IMR-90 (cell line): ENCODE measurements around the gene ZDHHC21. TPM values are rescaled to one million over a fixed set of nuclear protein-coding genes. Genes with fewer than 3 reads are reported as not detected.
"Not testable (repeated sequence)": the region's sequence is repeated elsewhere in the genome, so short reads cannot be mapped to it uniquely, and the experiment has no call there.

Experiments
- ATAC-seq: fragments of 200-7000 bp; cut with Tn5 transposase; 2 replicates; pipeline ENCODE4 v1.9.1; 2020; ENCODE audit warnings: low read depth, mild to moderate bottlenecking, moderate library complexity
- BruUV-seq: library from RNA; stranded (reverse); fragments of 400-500 nt; replicated peaks from 2 replicates; lab custom pipeline; 2021; lab: Mats Ljungman, UMichigan
- CTCF ChIA-PET: fragments of 300-600 bp; formaldehyde crosslinking; extraction: SDS; loops from one replicate; lab custom pipeline; 2021; ENCODE audit warnings: antibody characterized with exemption; lab: Yijun Ruan, JAX
- POLR2A ChIA-PET: fragments of 300-600 bp; sonication (Branson Sonifier 250); formaldehyde crosslinking; loops from one replicate; lab custom pipeline; 2022; ENCODE audit warnings: antibody characterized with exemption; ENCODE audit not compliant: unreplicated experiment; lab: Charles Lee
- DNase-seq: peaks from one replicate; pipeline ENCODE4 v3.0.0; 2013
- H2AFZ ChIP-seq: replicated peaks from 2 replicates; pipeline ENCODE3; 2013; ENCODE audit warnings: low read length, mild to moderate bottlenecking; ENCODE audit not compliant: poor library complexity
- H2AK5ac ChIP-seq: 2 replicates; pipeline ENCODE4 v1.6.1; 2013; ENCODE audit warnings: low read depth, low read length, inconsistent platforms
- H2AK9ac ChIP-seq: replicated peaks from 2 replicates; pipeline ENCODE3; 2013; ENCODE audit warnings: mild to moderate bottlenecking, low read depth, low read length, moderate library complexity; ENCODE audit not compliant: poor library complexity
- H2BK120ac ChIP-seq: 2 replicates; pipeline ENCODE4 v1.6.1; 2013; ENCODE audit warnings: low read depth, low read length, inconsistent platforms
- H2BK15ac ChIP-seq: 3 replicates; pipeline ENCODE4 v1.6.1; 2013; ENCODE audit warnings: low read depth, low read length, inconsistent platforms
- H2BK20ac ChIP-seq: 2 replicates; pipeline ENCODE4 v1.6.1; 2013; ENCODE audit warnings: low read depth, mild to moderate bottlenecking, inconsistent platforms, low read length, moderate library complexity
- H2BK5ac ChIP-seq: 2 replicates; pipeline ENCODE4 v1.6.1; 2013; ENCODE audit warnings: mild to moderate bottlenecking, low read depth, low read length, inconsistent platforms; ENCODE audit not compliant: poor library complexity, severe bottlenecking
- H3K14ac ChIP-seq: replicated peaks from 2 replicates; pipeline ENCODE4 v1.6.1; 2013; ENCODE audit warnings: low read depth, low read length, inconsistent platforms
- H3K18ac ChIP-seq: 2 replicates; pipeline ENCODE4 v1.6.1; 2013; ENCODE audit warnings: low read depth, low read length, control low read depth
- H3K23ac ChIP-seq: 2 replicates; pipeline ENCODE4 v1.6.1; 2013; ENCODE audit warnings: low read depth, low read length, inconsistent platforms
- H3K27ac ChIP-seq: 2 replicates; pipeline ENCODE4 v1.5.1; 2013; ENCODE audit warnings: mild to moderate bottlenecking, control low read depth, low read length; ENCODE audit not compliant: insufficient read depth
- H3K27me3 ChIP-seq: 2 replicates; pipeline ENCODE4 v1.6.1; 2013; ENCODE audit warnings: low read length; ENCODE audit not compliant: control insufficient read depth, insufficient read depth
- H3K36me3 ChIP-seq: 2 replicates; pipeline ENCODE4 v1.6.1; 2013; ENCODE audit warnings: low read length, mixed read lengths; ENCODE audit not compliant: control insufficient read depth, insufficient read depth
- H3K4ac ChIP-seq: 2 replicates; pipeline ENCODE4 v1.6.1; 2013; ENCODE audit warnings: low read depth, low read length, inconsistent platforms
- H3K4me1 ChIP-seq: 2 replicates; pipeline ENCODE4 v1.6.1; 2013; ENCODE audit warnings: low read length, mixed read lengths; ENCODE audit not compliant: control insufficient read depth, insufficient read depth
- H3K4me2 ChIP-seq: 2 replicates; pipeline ENCODE4 v1.6.1; 2013; ENCODE audit warnings: low read depth, mild to moderate bottlenecking, control low read depth, low read length, moderate library complexity
- H3K4me3 ChIP-seq: 2 replicates; pipeline ENCODE4 v1.5.1; 2013; ENCODE audit warnings: low read depth, mild to moderate bottlenecking, control low read depth, low read length, moderate library complexity; ENCODE audit not compliant: insufficient read depth
- H3K56ac ChIP-seq: 2 replicates; pipeline ENCODE4 v1.6.1; 2013; ENCODE audit warnings: low read length, inconsistent platforms; ENCODE audit not compliant: insufficient read depth; ENCODE audit errors: extremely low read depth
- H3K79me1 ChIP-seq, 2 experiments: 2 replicates each; pipeline ENCODE4 v1.6.1; 2013; ENCODE audit warnings: low read length in 2 of 2, inconsistent platforms in 1 of 2, low read depth in 1 of 2
- H3K9ac ChIP-seq: 2 replicates; pipeline ENCODE4 v1.6.1; 2013; ENCODE audit warnings: low read depth, low read length, control low read depth
- H3K9me1 ChIP-seq: 2 replicates; pipeline ENCODE4 v1.6.1; 2013; ENCODE audit warnings: low read length, inconsistent platforms; ENCODE audit not compliant: insufficient read depth
- H3K9me3 ChIP-seq: 2 replicates; pipeline ENCODE4 v1.6.1; 2013; ENCODE audit warnings: low read length; ENCODE audit not compliant: control insufficient read depth, insufficient read depth
- H4K20me1 ChIP-seq: 2 replicates; pipeline ENCODE4 v1.6.1; 2013; ENCODE audit warnings: low read length, inconsistent platforms; ENCODE audit not compliant: insufficient read depth
- H4K5ac ChIP-seq: 2 replicates; pipeline ENCODE4 v1.6.1; 2013; ENCODE audit warnings: mild to moderate bottlenecking, low read depth, low read length, control low read depth
- H4K8ac ChIP-seq, 2 experiments: 2 replicates each; pipeline ENCODE4 v1.6.1; 2013; ENCODE audit warnings: low read depth in 2 of 2, low read length in 2 of 2, control low read depth in 1 of 2, inconsistent platforms in 1 of 2
- H4K91ac ChIP-seq: 2 replicates; pipeline ENCODE4 v1.6.1; 2013; ENCODE audit warnings: low read depth, low read length, inconsistent platforms; ENCODE audit not compliant: insufficient read depth
- WGBS, 2 experiments: methylation state at CpG; one replicate each; pipeline versions ENCODE4 v1.1.5 to v1.1.7; 2013; ENCODE audit warnings: missing lambda C conversion rate in 2 of 2; ENCODE audit not compliant: insufficient read length in 1 of 2; ENCODE audit errors: extremely low coverage in 2 of 2; 5-methylcytosine and 5-hydroxymethylcytosine counted together
- dilution Hi-C: fragments of 300-500 bp; cut with HindIII; formaldehyde crosslinking; loops from one replicate; pipeline ENCODE4 v1.14.3; 2018; ENCODE audit warnings: low sequenced_read_pairs; ENCODE audit not compliant: unreplicated experiment
- in situ Hi-C: fragments of 300-500 bp; cut with MboI; formaldehyde crosslinking; loops from 3 replicates; pipeline ENCODE4 v1.14.3; 2019; ENCODE audit warnings: low sequenced_read_pairs, inconsistent platforms, mixed read lengths
- intact Hi-C: fragments of 100-400 bp; cut with micrococcal nuclease; formaldehyde crosslinking; loops from 2 replicates; pipeline ENCODE4 v1.10.0; 2022
- polyA plus RNA-seq, 3 experiments: library from polyadenylated mRNA; depleted of rRNA; stranded (reverse); fragments of >200 nt; gene quantifications; 2 replicates each; pipeline ENCODE4 v1.2.3, GENCODE V29; 2012; ENCODE audit warnings: low replicate concordance in 1 of 3
- total RNA-seq: library from RNA; depleted of rRNA; stranded (reverse); fragments of >200 nt; gene quantifications from 2 replicates; pipeline ENCODE4 v1.2.3, GENCODE V29; 2012

Gene ZDHHC21
- total and polyA plus RNA-seq, 2 of the 4 experiments (the other 2 are of a cell fraction) = 2.8 to 4.5 TPM

DNA sequence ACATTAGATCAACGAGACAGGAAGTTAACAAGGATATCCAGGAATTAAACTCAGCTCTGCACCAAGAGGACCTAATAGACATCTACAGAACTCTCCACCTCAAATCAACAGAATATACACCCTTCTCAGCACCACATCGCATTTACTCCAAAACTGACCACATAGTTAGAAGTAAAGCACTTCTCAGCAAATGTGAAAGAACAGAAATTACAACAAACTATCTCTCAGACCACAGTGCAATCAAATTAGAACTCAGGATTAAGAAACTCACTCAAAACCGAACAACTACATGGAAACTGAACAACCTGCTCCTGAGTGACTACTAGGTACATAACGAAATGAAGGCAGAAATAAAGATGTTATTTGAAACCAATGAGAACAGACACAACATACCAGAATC, 10.6 kb downstream of the ZDHHC21 start:
- H3K4me2 ChIP-seq, H3K4ac ChIP-seq, H3K4me3 ChIP-seq, CTCF ChIA-PET, H2BK120ac ChIP-seq, BruUV-seq, H2AK5ac ChIP-seq, dilution Hi-C loops, H4K20me1 ChIP-seq, H3K4me1 ChIP-seq, POLR2A ChIA-PET, H2BK20ac ChIP-seq, H3K9ac ChIP-seq, H3K18ac ChIP-seq, H2BK5ac ChIP-seq, H3K79me1 ChIP-seq, intact Hi-C loops, H2AK9ac ChIP-seq, H4K5ac ChIP-seq, H4K8ac ChIP-seq, H3K9me3 ChIP-seq, DNase-seq, ATAC-seq, H4K91ac ChIP-seq, H3K56ac ChIP-seq, H3K27ac ChIP-seq, H2AFZ ChIP-seq, H3K27me3 ChIP-seq, H3K36me3 ChIP-seq, H3K9me1 ChIP-seq, H3K23ac ChIP-seq, H3K14ac ChIP-seq, H2BK15ac ChIP-seq, in situ Hi-C loops: not testable (repeated sequence)
- WGBS, 2 experiments = 80% methylated on average over 1 of the region's 4 CpGs; no CpG with 5 or more reads in 1 of the 2 experiments
